OCI-LY7 (cell line): Measurements from ENCODE around the gene UCK1. TPM values are rescaled to one million over a fixed set of nuclear protein-coding genes. Genes with fewer than 3 reads are reported as not detected.

Experiments
- BruUV-seq: library from RNA; stranded (reverse); fragments of 400-500 nt; replicated peaks from 2 replicates; lab custom pipeline; 2021; lab: Mats Ljungman, UMichigan
- CTCF ChIA-PET: fragments of 300-600 bp; sonication (Branson Sonifier 250); formaldehyde crosslinking; loops from one replicate; lab custom pipeline; 2022; ENCODE audit warnings: antibody characterized with exemption; ENCODE audit not compliant: unreplicated experiment; lab: Charles Lee
- POLR2A ChIA-PET: fragments of 300-600 bp; sonication (Branson Sonifier 250); formaldehyde crosslinking; loops from one replicate; lab custom pipeline; 2022; ENCODE audit warnings: antibody characterized with exemption; lab: Charles Lee
- DNase-seq: peaks from one replicate; pipeline ENCODE4 v3.0.0-alpha.2; 2015; ENCODE audit warnings: low spot score
- H2AFZ ChIP-seq: fragments of 200-600 bp; sonication (generic), shearing (Covaris generic); 2 replicates; pipeline ENCODE4 v1.6.1; 2014; ENCODE audit warnings: mild to moderate bottlenecking, antibody characterized with exemption, low read length, moderate library complexity
- H3K27ac ChIP-seq: fragments of 200-600 bp; sonication (generic); 2 replicates; pipeline ENCODE4 v1.5.1; 2014; ENCODE audit warnings: mixed run types, low read depth, mild to moderate bottlenecking, moderate library complexity, low read length, inconsistent platforms; ENCODE audit not compliant: poor library complexity, severe bottlenecking
- H3K36me3 ChIP-seq: fragments of 200-600 bp; sonication (generic); 2 replicates; pipeline ENCODE4 v1.6.1; 2014; ENCODE audit warnings: mild to moderate bottlenecking, antibody characterized with exemption, low read length, moderate library complexity, mixed read lengths; ENCODE audit not compliant: insufficient read depth
- H3K4me1 ChIP-seq: fragments of 200-600 bp; sonication (generic); 2 replicates; pipeline ENCODE4 v1.5.1; 2014; ENCODE audit warnings: mild to moderate bottlenecking, low read length; ENCODE audit not compliant: insufficient read depth, poor library complexity, severe bottlenecking
- H3K4me2 ChIP-seq: fragments of 200-600 bp; sonication (generic); 2 replicates; pipeline ENCODE4 v1.6.1; 2014; ENCODE audit warnings: mild to moderate bottlenecking, low read length
- H3K4me3 ChIP-seq: fragments of 200-600 bp; sonication (generic); 2 replicates; pipeline ENCODE4 v1.5.1; 2014; ENCODE audit warnings: mild to moderate bottlenecking, low read depth, low read length; ENCODE audit not compliant: poor library complexity, severe bottlenecking
- H3K79me2 ChIP-seq: fragments of 200-600 bp; sonication (generic); 2 replicates; pipeline ENCODE4 v1.6.1; 2016; ENCODE audit warnings: low read depth, mild to moderate bottlenecking, low read length, moderate library complexity, mixed read lengths; ENCODE audit not compliant: insufficient read depth
- H3K9me2 ChIP-seq: fragments of 200-600 bp; sonication (generic); 2 replicates; pipeline ENCODE4 v1.6.1; 2016; ENCODE audit warnings: mild to moderate bottlenecking, low read length, mixed read lengths; ENCODE audit not compliant: insufficient read depth
- H3K9me3 ChIP-seq: fragments of 200-600 bp; sonication (generic); 2 replicates; pipeline ENCODE4 v1.6.1; 2014; ENCODE audit warnings: mild to moderate bottlenecking, mixed run types, low read length, mixed read lengths
- H4K20me1 ChIP-seq: fragments of 200-600 bp; sonication (generic); 2 replicates; pipeline ENCODE4 v1.6.1; 2014; ENCODE audit warnings: mild to moderate bottlenecking, antibody characterized with exemption, low read length, moderate library complexity, mixed read lengths; ENCODE audit not compliant: insufficient read depth
- CTCF ChIP-seq: fragments of 200-600 bp; sonication (generic); conservative IDR thresholded peaks from 2 replicates; pipeline ENCODE4 v1.5.1; 2014; ENCODE audit warnings: mild to moderate bottlenecking, antibody characterized with exemption, low read length, moderate library complexity, mixed read lengths
- EZH2phosphoT487 ChIP-seq: fragments of 200-600 bp; sonication (generic); IDR thresholded peaks from 2 replicates; pipeline ENCODE4 v1.6.1; 2018; ENCODE audit warnings: low read depth, borderline replicate concordance, mild to moderate bottlenecking, mixed run types, antibody characterized with exemption, low read length, moderate library complexity, mixed read lengths
- intact Hi-C: fragments of 100-400 bp; cut with micrococcal nuclease; formaldehyde crosslinking; loops from one replicate; pipeline ENCODE4 v1.10.0; 2022; ENCODE audit not compliant: unreplicated experiment
- total RNA-seq, 2 experiments: library from RNA; depleted of rRNA in 1 of 2; stranded (reverse); fragments of >200 nt in 1 of 2; shearing (Covaris generic) in 1 of 2; gene quantifications; 2 replicates each; pipeline ENCODE4 v1.2.3, GENCODE V29; 2014 to 2022

The UCK1 gene
- total RNA-seq, 2 experiments from 2014 or later = 25.9 to 29.0 TPM

GRCh38 chr9:131559421-131560000, 28.4 kb upstream of the UCK1 start:
- Histone ChIP-seq H3K4me1 (no peaks in the 10 kb centered on the region), H3K9me3 (0 out of 2 replicates have a peak, but pooled peaks cover 10% of the 10 kb centered on the region), H3K36me3 (no peaks in the 10 kb centered on the region), H4K20me1 (no peaks in the 10 kb centered on the region), H3K4me3 (no peak overlapping the region), H3K27ac (no peak overlapping the region), H3K9me2 (no peaks in the 10 kb centered on the region), H3K4me2 (no peak overlapping the region), H2AFZ (no peak overlapping the region), H3K79me2 (no peaks in the 10 kb centered on the region)
- ChIA-PET CTCF (no interaction called here), POLR2A (interaction anchor here (0.7 to 0.8 kb wide), 2 partner anchors 111 to 371 kb away, joined by 3 to 8 read pairs; no protein-coding TSS in a partner anchor)
- TF ChIP-seq EZH2phosphoT487 (no peak), CTCF (0 out of 2 replicates have a peak, but pooled peaks have one; percentile 16)
- no peak for DNase-seq
- no TSS peak for BruUV-seq
- intact Hi-C loops = no loop called here

DNA sequence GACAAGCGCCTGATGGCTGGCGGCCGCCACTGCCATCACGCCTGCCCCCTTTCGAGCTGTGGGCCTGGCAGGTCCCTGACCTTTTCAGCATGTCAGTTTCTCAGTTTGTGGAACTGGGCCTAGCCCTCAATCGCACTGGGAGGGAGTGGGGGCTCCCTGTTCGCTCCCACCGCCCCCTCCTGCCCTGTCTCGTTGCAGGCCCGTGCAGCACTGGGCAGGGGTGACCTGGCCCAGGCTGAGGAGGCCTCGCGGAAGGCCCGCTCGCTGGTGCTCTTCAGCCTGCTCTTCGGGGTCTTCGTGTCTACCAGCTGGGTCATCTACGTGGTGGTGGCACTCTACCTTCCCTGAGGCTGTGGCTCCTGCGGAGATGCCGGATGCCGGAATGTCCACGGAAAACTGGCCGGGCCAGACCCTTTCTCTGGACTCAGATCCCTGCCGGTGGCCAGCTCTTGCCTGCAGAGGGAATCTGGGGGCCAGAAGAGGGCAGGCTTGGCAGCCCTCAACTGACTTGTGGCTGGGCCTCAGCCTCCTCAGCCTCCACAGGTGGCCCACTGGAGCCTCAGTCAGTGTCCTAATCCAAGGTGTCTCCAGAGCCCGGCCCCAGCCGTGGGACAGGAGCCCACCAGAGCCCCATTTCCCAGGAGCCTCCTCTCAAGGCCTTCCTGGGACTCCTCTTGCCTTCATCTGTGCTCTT, 26.9 kb upstream of the UCK1 start:
- Histone ChIP-seq H3K9me2 (no peaks in the 10 kb centered on the region), H3K27ac (no peak overlapping the region), H3K79me2 (no peaks in the 10 kb centered on the region), H3K36me3 (no peaks in the 10 kb centered on the region), H3K4me1 (no peaks in the 10 kb centered on the region), H4K20me1 (no peaks in the 10 kb centered on the region), H3K4me2 (no peak overlapping the region), H3K9me3 (0 out of 2 replicates have a peak, but pooled peaks cover 10% of the 10 kb centered on the region), H2AFZ (no peak overlapping the region), H3K4me3 (no peak overlapping the region)
- DNase-seq = no peak
- ChIA-PET POLR2A (no interaction called here), CTCF (no interaction called here)
- BruUV-seq = no TSS peak
- no peak for TF ChIP-seq EZH2phosphoT487
- no peak for TF ChIP-seq CTCF
- intact Hi-C loops = no loop called here
